GM18870 (cell line): ENCODE data around the gene SERPINB13.
"Not testable (repeated sequence)": the region's sequence is repeated elsewhere in the genome, so short reads cannot be mapped to it uniquely, and the experiment has no call there.

ENCODE experiments used
- ATAC-seq: cut with Tn5 transposase; IDR thresholded peaks from one replicate; pipeline ENCODE4 v1.9.1; 2021; ENCODE audit warnings: moderate library complexity; ENCODE audit not compliant: unreplicated experiment

The SERPINB13 gene

GRCh38 chr18:63590373-63590772, 3.2 kb downstream of the SERPINB13 start:
- no peak for ATAC-seq

GRCh38 chr18:63590966-63591695, 4.0 kb downstream of the SERPINB13 start:
- no peak for ATAC-seq

DNA sequence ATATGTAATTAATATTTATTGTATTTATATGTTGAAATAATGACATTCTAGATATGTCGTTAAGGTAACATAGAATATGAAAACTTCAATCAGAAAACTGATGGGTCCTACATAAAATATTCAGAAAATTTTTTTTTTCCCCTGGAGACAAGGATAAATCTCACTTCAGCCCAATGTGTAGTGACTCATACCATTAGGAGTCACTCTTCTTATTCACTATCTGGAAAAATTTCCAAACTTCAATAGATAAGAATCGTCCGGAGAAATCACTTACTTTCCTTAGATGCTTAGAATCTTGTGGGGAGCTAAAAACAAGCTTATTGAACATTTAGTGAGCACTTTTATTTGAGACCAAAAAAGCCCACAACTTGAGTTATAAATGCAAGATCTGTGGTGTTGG, 4.6 kb downstream of the SERPINB13 start:
- ATAC-seq, result no peak

DNA sequence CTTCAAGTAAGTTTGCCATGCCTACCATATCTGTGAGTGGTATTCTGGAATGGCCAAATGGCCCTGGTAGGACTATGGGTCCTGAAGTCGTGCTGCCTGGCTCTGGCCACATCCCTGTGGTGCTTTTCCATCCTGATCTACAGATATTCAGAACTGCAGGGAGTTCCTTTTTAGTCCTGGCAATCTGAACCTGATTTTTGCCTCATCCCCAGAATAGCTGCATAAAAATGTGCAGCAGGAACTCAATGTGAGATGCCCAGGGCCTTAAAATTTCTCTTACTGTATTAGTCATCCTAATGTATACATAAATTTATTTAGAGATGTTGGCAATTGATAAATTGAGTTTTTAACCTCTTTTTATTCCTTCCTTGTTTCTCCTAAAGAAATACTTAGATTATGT, 5.3 kb downstream of the SERPINB13 start:
- ATAC-seq, result no peak

DNA sequence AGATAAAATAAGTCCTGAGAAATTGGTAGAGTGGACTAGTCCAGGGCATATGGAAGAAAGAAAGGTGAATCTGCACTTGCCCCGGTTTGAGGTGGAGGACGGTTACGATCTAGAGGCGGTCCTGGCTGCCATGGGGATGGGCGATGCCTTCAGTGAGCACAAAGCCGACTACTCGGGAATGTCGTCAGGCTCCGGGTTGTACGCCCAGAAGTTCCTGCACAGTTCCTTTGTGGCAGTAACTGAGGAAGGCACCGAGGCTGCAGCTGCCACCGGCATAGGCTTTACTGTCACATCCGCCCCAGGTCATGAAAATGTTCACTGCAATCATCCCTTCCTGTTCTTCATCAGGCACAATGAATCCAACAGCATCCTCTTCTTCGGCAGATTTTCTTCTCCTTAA, 9.8 kb downstream of the SERPINB13 start:
- no peak for ATAC-seq

DNA sequence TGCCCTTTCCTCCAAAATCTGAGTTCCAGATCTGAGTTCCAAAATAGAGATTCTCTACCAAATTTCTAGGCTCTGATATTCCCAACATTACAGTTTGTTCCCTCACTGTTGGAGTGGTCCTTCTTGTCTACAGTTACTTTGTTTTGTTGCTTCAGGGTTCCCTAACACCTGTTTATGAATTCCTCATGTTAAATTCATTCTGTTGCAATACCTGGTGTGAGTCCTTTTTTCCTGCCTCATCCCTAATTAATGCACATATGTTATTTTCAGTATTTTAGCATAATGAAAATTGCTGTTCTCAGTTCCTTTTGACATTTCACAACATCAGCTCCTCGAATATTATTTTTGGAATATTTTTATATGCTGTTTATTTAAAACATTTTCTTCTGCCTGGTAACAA, 16.2 kb downstream of the SERPINB13 start:
- no peak for ATAC-seq

DNA sequence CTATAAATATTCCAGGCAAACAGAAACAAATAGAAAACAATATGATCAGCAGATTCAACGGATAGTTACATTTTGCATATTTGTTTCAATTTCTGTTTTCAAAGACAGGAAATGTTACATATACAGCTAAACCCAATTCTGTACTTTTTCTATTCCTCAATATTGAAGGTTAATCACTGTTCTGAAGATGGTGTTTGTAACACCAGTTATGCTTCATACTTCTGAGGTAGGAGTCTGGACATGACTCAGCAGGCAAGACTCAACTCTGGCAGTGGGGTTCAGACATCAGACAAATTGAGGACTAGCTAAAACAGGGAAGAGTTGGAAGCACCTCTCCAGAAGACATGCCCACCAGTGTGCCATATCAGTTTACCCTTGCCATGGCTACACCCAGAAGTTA, 16.6 kb downstream of the SERPINB13 start:
- peak; percentile 97 for ATAC-seq

- ATAC-seq, result no peak
Observed at GRCh38 chr18:63604791-63605567, 17.8 kb downstream of the SERPINB13 start.

GRCh38 chr18:63606526-63606925, 19.4 kb downstream of the SERPINB13 start:
- ATAC-seq, result no peak

GRCh38 chr18:63613420-63613819, 26.3 kb downstream of the SERPINB13 start:
- ATAC-seq, result no peak

GRCh38 chr18:63617049-63617914, 30.1 kb downstream of the SERPINB13 start:
- peak; percentile 85 for ATAC-seq

GRCh38 chr18:63617915-63618234, 30.7 kb downstream of the SERPINB13 start:
- peak; percentile 8 for ATAC-seq

DNA sequence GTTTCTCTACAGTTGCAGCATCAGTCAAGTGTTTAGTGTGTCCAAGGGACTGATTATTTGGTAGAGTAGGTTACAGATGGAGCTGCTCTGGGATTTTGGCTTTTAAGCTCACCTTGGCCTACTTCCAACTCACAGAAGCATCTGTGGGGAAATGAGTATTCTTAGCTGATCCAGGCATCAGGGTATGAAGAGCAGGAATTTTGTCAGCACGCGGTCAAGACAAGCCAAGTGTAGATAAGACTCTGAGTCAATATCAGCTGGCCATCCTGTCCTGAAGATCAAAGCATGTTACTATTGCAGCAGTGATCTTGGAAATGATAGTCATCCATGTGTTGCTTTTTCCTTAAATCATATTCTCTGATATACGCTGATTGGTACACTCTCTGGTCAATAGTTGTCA, 32.5 kb downstream of the SERPINB13 start:
- ATAC-seq, result no peak

GRCh38 chr18:63624863-63625262, 37.7 kb downstream of the SERPINB13 start:
- ATAC-seq, result no peak

DNA sequence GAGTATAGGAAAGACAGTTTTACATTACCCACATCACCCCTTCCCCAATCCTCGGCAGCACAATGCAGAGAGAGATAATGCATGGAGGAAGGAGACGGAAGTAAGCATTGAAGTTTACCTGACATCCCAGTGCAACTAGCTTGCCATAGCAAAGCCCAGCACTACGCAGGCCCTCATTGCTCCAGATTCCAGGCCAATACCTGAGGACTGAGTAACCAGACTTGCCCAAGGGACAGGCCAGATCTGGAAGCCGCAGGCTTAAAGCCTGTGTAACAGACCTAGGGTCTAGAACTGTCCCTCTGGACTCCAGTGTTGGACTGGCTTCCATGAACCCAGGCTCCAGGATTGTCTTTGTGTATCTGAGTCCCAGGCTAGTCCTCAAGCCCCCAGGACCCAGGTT, 39.3 kb downstream of the SERPINB13 start:
- ATAC-seq, result no peak

DNA sequence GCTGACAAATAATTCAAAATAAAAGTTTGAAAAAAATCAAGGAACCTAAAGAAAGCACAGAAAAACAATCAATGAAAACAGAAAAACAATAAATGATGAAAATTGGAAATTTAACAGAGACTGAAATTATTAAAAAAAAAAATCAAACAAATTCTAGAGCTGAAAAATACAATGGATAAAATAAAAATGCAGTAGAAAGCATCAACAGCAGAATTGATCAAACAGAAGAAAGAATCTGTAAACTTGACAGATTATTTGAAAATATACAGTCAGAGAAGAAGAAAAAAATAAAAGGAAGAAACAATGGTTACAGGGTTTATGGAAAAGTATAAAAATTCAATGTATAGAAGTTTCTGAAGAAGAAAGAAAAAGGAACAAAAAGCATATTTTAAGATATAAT, 40.7 kb downstream of the SERPINB13 start:
- ATAC-seq, result no peak

DNA sequence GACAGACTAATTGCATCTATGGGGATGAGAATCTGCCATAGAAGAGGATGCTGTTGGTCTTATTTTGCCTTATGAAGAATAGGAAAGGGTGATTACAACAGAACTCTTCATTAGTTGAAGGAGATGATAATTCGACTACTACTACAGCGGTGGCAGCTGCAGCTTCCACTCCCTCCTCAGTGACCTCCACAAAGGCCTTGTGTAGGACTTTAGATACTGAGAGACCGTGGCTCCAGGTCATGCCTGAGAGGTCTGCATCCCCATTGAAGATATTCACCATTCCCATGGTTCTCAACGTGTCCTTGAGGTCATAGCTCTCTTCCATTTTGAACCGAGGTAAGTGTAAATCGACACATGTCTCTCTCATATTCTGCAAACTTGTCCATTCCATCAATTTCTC, 50.6 kb downstream of the SERPINB13 start:
- no peak for ATAC-seq

- ATAC-seq, result not testable (repeated sequence)
Observed at GRCh38 chr18:63641157-63641680, 54.1 kb downstream of the SERPINB13 start.

DNA sequence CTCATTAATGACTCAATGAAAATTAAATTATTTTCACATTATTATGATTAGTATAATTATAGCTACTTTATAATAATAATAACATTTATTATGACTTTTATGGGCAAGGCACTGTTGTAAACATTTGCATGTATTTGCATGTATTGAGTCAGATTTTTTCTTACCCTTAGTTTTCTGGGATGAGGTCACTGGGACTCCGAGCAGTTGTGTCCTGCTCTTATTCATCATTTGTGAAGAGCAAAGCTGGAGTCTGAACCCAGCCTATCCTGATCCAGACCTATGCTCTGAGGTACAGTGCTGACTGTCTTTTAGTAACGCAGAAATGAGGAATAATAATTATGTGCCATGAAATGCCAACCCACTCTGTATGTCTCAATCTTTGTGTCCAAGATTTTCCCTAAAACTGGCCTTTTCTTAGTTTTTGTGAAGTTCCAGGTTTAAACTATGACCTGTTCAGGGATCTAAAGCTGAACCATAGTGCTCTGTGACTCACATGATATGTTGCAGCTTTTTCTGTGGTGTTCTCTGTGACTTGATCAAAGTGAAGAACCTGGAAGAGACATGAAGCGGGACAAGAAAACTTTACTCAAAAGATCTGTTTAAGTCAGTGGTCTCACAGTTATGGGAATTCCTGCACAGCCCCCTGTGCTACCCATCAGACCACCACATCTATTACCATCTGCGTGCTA, 55.7 kb downstream of the SERPINB13 start:
- not testable (repeated sequence) for ATAC-seq

DNA sequence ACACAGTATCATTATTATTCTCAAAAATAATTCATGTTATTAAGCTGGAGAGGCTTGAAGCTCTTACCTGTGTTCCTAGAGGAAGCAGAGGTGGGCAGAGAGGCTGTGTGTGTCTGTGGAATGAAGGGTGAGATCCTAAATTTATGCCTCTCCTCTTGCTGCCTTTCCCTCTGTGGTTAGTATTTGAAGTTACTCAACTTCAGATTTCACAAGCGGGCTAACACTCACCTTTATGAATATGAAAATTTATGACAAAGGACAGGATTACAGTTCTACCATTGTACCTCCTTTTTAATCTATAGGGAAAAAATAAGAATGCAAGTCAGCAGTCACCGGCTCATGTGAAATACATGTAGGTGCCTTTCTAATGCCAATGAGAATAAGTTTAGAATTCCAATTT, 57.0 kb downstream of the SERPINB13 start, which contains the start of gene SERPINB4:
Gene SERPINB4, minus strand, starts transcription at position 115 of the 400 bp plus-strand sequence. CDS start 679 bp downstream, outside the sequence.
- ATAC-seq, result not testable (repeated sequence)

- not testable (repeated sequence) for ATAC-seq
Observed at GRCh38 chr18:63644694-63645093, 57.6 kb downstream of the SERPINB13 start.
